NB4 (cell line): ENCODE measurements around the gene MARS1.

Source experiments
- DNase-seq: peaks from one replicate; pipeline ENCODE4 v3.0.0; 2010; ENCODE audit warnings: low read depth
- H3K4me3 ChIP-seq: one replicate; pipeline ENCODE4 v1.5.1; 2011; ENCODE audit warnings: mild to moderate bottlenecking, low read depth, low read length, moderate library complexity
- CTCF ChIP-seq: IDR thresholded peaks from one replicate; pipeline ENCODE4 v1.5.1; 2012; ENCODE audit warnings: low read depth, low read length
- MAX ChIP-seq: IDR thresholded peaks from 2 replicates; pipeline ENCODE4 v1.6.1; 2011; ENCODE audit warnings: low read depth, low read length
- MYC ChIP-seq: IDR thresholded peaks from 2 replicates; pipeline ENCODE4 v1.6.1; 2011; ENCODE audit warnings: low read depth, low read length
- POLR2A ChIP-seq: IDR thresholded peaks from 2 replicates; pipeline ENCODE4 v1.6.1; 2011; ENCODE audit warnings: mild to moderate bottlenecking; ENCODE audit not compliant: insufficient read length; ENCODE audit errors: extremely low read depth

Gene MARS1

GRCh38 chr12:57456145-57456700 is 31.6 kb upstream of the MARS1 start:
- DNase-seq: peak; percentile 72
- H3K4me3 ChIP-seq: no peak overlapping the region
- peak; percentile 82 for TF ChIP-seq CTCF
- TF ChIP-seq MYC: no peak
- no peak for TF ChIP-seq POLR2A
- no peak for TF ChIP-seq MAX

- no peak for DNase-seq
- no peak for TF ChIP-seq MAX
- TF ChIP-seq POLR2A: no peak
- TF ChIP-seq MYC: no peak
- TF ChIP-seq CTCF: no peak
- no peak overlapping the region for H3K4me3 ChIP-seq
These were observed 31.0 kb upstream of the MARS1 start for GRCh38 chr12:57456737-57457490.

- peak overlapping the region; percentile 76 for H3K4me3 ChIP-seq
- no peak; the same call in 1 of the 2 replicates for TF ChIP-seq MYC
- TF ChIP-seq CTCF: no peak
- TF ChIP-seq MAX: no peak; the same call in 1 of the 2 replicates
- TF ChIP-seq POLR2A: no peak
- no peak for DNase-seq
These were observed 29.2 kb upstream of the MARS1 start for GRCh38 chr12:57458665-57459054.

GRCh38 chr12:57459055-57459749 is 28.7 kb upstream of the MARS1 start:
- TF ChIP-seq MYC (peak; percentile 16; the same call in 1 of the 2 replicates), CTCF (peak; percentile 79), POLR2A (no peak), MAX (peak; percentile 55; the same call in 1 of the 2 replicates)
- DNase-seq: peak; percentile 96
- H3K4me3 ChIP-seq: peak overlapping the region; percentile 76

GRCh38 chr12:57459750-57460467 is 28.0 kb upstream of the MARS1 start, which contains the start of gene GLI1:
TSS of gene GLI1 (plus strand) at chr12:57459785. CDS start at chr12:57463692, 3,907 bp downstream.
- no peak for TF ChIP-seq MAX
- TF ChIP-seq POLR2A: no peak

More at GRCh38 chr12:57459750-57460467, 28.0 kb upstream of the MARS1 start, which contains the start of gene GLI1:
- H3K4me3 ChIP-seq: peak within 1 kb of the TSS; percentile 76
- DNase-seq: no peak
